H1 (cell line): ENCODE results near the gene KIZ.

Source experiments
- ATF2 ChIP-seq: IDR thresholded peaks from 2 replicates; pipeline ENCODE4 v1.6.1; 2012; ENCODE audit warnings: low read length, inconsistent platforms
- EZH2 ChIP-seq: fragments of 200-600 bp; sonication (generic); IDR thresholded peaks from 2 replicates; pipeline ENCODE4 v1.7.1; 2012; ENCODE audit warnings: low read depth, mild to moderate bottlenecking, moderate library complexity, low read length, inconsistent platforms; ENCODE audit not compliant: severe bottlenecking
- MAX ChIP-seq: IDR thresholded peaks from 2 replicates; pipeline ENCODE4 v1.6.1; 2012; ENCODE audit warnings: inconsistent platforms
- POLR2A ChIP-seq, 2 experiments: IDR thresholded peaks; 1 replicate in 1 of 2; 2 replicates in 1 of 2; pipeline ENCODE4 v1.6.1; 2011; ENCODE audit warnings: low read depth in 2 of 2, low read length in 2 of 2, mild to moderate bottlenecking in 2 of 2; ENCODE audit errors: control extremely low read depth in 1 of 2
- POLR2AphosphoS5 ChIP-seq: IDR thresholded peaks from 2 replicates; pipeline ENCODE4 v1.6.1; 2011; ENCODE audit warnings: low read depth, low read length
- RAD21 ChIP-seq, 2 experiments: IDR thresholded peaks in 1 of 2; conservative IDR thresholded peaks in 1 of 2; 2 replicates each; pipeline ENCODE4 v1.6.1; 2011; ENCODE audit warnings: low read depth in 2 of 2, low read length in 2 of 2, improper control_type of control experiment in 1 of 2, inconsistent platforms in 1 of 2, mild to moderate bottlenecking in 1 of 2, moderate library complexity in 1 of 2
- RNF2 ChIP-seq: fragments of 200-900, 300-1000 bp; sonication (generic); IDR thresholded peaks from 2 replicates; pipeline ENCODE4 v1.7.1; 2016; ENCODE audit warnings: borderline replicate concordance, low read depth, mild to moderate bottlenecking, antibody characterized with exemption, low read length; ENCODE audit not compliant: poor library complexity, severe bottlenecking; ENCODE audit errors: missing control alignments
- USF2 ChIP-seq: IDR thresholded peaks from 2 replicates; pipeline ENCODE4 v1.6.1; 2011; ENCODE audit warnings: low read length, improper control_type of control experiment
- YY1 ChIP-seq: IDR thresholded peaks from 2 replicates; pipeline ENCODE4 v1.6.1; 2011; ENCODE audit warnings: low read depth, mild to moderate bottlenecking, low read length
- ZNF274 ChIP-seq: IDR thresholded peaks from 2 replicates; pipeline ENCODE4 v1.7.0; 2012; ENCODE audit warnings: low read length, borderline replicate concordance; ENCODE audit errors: extremely low read depth
- TF ChIP-seq, protein P1 (sequence below), 3 experiments: IDR thresholded peaks; 1 replicate in 2 of 3; 2 replicates in 1 of 3; pipeline versions ENCODE4 v1.5.1 to v1.6.1; 2011; ENCODE audit warnings: low read length in 3 of 3, mild to moderate bottlenecking in 3 of 3, inconsistent platforms in 2 of 3, low read depth in 1 of 3, moderate library complexity in 1 of 3; ENCODE audit not compliant: insufficient read depth in 1 of 3; ENCODE audit errors: control extremely low read depth in 1 of 3

DNA sequence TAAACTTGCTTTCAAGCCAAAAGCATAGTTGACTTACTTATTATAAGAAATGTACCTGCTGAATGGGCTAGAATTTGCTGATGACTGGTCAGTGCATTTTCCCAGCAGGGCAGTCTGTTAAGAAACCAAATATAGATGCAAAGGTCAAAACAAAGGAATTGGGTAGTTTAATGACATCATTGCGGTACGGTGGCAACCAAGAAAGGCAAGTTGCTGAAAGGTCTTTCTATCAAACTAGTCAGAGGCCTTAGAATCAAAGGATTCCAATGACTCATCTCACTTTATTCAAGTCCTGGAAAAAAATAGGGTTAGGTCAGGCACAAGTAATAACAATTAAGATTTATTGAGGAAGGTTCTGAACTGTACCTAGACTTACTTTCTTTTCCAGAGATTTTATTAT is 76.4 kb downstream of the KIZ start:
- TF ChIP-seq, protein P1, sequence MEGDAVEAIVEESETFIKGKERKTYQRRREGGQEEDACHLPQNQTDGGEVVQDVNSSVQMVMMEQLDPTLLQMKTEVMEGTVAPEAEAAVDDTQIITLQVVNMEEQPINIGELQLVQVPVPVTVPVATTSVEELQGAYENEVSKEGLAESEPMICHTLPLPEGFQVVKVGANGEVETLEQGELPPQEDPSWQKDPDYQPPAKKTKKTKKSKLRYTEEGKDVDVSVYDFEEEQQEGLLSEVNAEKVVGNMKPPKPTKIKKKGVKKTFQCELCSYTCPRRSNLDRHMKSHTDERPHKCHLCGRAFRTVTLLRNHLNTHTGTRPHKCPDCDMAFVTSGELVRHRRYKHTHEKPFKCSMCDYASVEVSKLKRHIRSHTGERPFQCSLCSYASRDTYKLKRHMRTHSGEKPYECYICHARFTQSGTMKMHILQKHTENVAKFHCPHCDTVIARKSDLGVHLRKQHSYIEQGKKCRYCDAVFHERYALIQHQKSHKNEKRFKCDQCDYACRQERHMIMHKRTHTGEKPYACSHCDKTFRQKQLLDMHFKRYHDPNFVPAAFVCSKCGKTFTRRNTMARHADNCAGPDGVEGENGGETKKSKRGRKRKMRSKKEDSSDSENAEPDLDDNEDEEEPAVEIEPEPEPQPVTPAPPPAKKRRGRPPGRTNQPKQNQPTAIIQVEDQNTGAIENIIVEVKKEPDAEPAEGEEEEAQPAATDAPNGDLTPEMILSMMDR (IDR thresholded peaks at IDR 0.05; ENCODE audit: control extremely low read depth in 1 of 3, insufficient read depth in 1 of 3, low read depth in 1 of 3, low read length in 3 of 3), result no peak
- TF ChIP-seq RNF2 (no peak), EZH2 (no peak), POLR2A (IDR thresholded peaks at IDR 0.05; ENCODE audit: control extremely low read depth in 1 of 2, low read depth in 2 of 2, low read length in 2 of 2) (no peak), USF2 (no peak), RAD21 (IDR thresholded peaks at IDR 0.05 in 1 of 2, conservative IDR thresholded peaks at IDR 0.05 in 1 of 2; ENCODE audit: low read depth in 2 of 2, low read length in 2 of 2) (no peak), ZNF274 (no peak), POLR2AphosphoS5 (no peak), ATF2 (no peak), MAX (no peak), YY1 (no peak)
